Natural killer cell treated with Interleukin-12 subunit alpha and Interleukin-12 subunit beta and Interleukin-15 and Interleukin-18, amount 100 ng/mL, for 72 hours (primary cell): ENCODE measurements around the gene FALEC. TPM values are rescaled to one million over a fixed set of nuclear protein-coding genes. Genes with fewer than 3 reads are reported as not detected.
"Not testable (repeated sequence)": the region's sequence is repeated elsewhere in the genome, so short reads cannot be mapped to it uniquely, and the experiment has no call there.

Experiments used
- ATAC-seq, 2 donors: fragments of 150-1000 bp; cut with Tn5 transposase in 1 of 2; sonication (Bioruptor Pico), chemical (Tn5 transposase) in 1 of 2; 2 replicates each; pipeline ENCODE4 v1.10.0; 2021
- DNase-seq: peaks from one replicate; pipeline ENCODE4 v3.0.0; 2022; ENCODE audit warnings: low spot score
- H3K27ac Mint-ChIP-seq, 2 donors: 1 replicate in 1 of 2; 2 replicates in 1 of 2; pipeline ENCODE4 v1.8.0; 2022; ENCODE audit warnings: mixed read lengths in 2 of 2, mild to moderate bottlenecking in 1 of 2, moderate library complexity in 1 of 2
- H3K27me3 Mint-ChIP-seq, 2 donors: 1 replicate in 1 of 2; 2 replicates in 1 of 2; pipeline ENCODE4 v1.8.0; 2022; ENCODE audit warnings: mixed read lengths in 2 of 2
- H3K36me3 Mint-ChIP-seq: one replicate; pipeline ENCODE4 v1.8.0; 2022; ENCODE audit warnings: mixed read lengths
- H3K4me1 Mint-ChIP-seq, 2 donors: 1 replicate in 1 of 2; 2 replicates in 1 of 2; pipeline ENCODE4 v1.8.0; 2022; ENCODE audit warnings: low read depth in 2 of 2, mixed read lengths in 2 of 2, mild to moderate bottlenecking in 1 of 2
- H3K4me3 Mint-ChIP-seq: one replicate; pipeline ENCODE4 v1.8.0; 2022; ENCODE audit warnings: mixed read lengths
- H3K9me3 Mint-ChIP-seq: 2 replicates; pipeline ENCODE4 v1.8.0; 2022; ENCODE audit warnings: mixed read lengths
- total RNA-seq, 2 donors: library from RNA; stranded (reverse); gene quantifications; one replicate each; pipeline ENCODE4 v1.2.3, GENCODE V29; 2022

Gene FALEC
- total RNA-seq, 2 donors from 2014 or later, result not detected

- ATAC-seq (peak; percentile 82 to 85), DNase-seq (peak; percentile 96)
- peak overlapping the region; percentile 96 for H3K4me3 Mint-ChIP-seq
Observed at GRCh38 chr1:150561974-150562445, 46.5 kb downstream of the FALEC start.

GRCh38 chr1:150562446-150563339 is 47.1 kb downstream of the FALEC start:
- Mint-ChIP-seq H3K4me1 (peaks cover 62 to 67% of the 10 kb centered on the region in 2 donors), H3K27me3 (no peaks in the 10 kb centered on the region), H3K27ac (peak overlapping the region; percentile 98 to 100), H3K9me3 (no peaks in the 10 kb centered on the region), H3K4me3 (peak overlapping the region; percentile 96), H3K36me3 (no peaks in the 10 kb centered on the region)
- ATAC-seq (peak; percentile 31 to 46), DNase-seq (peak; percentile 88)

More at GRCh38 chr1:150561974-150562445, 46.5 kb downstream of the FALEC start:
- Mint-ChIP-seq H3K27me3 (no peaks in the 10 kb centered on the region), H3K27ac (peak overlapping the region; percentile 98 to 100), H3K9me3 (no peaks in the 10 kb centered on the region), H3K36me3 (no peaks in the 10 kb centered on the region), H3K4me1 (peaks cover 55 to 60% of the 10 kb centered on the region in 2 donors)

GRCh38 chr1:150563340-150564038 is 47.9 kb downstream of the FALEC start:
- ATAC-seq (peak in 1 of 2 donors; percentile 8), DNase-seq (peak; percentile 59)
- Mint-ChIP-seq H3K27ac (peak overlapping the region; percentile 98 to 100), H3K36me3 (no peaks in the 10 kb centered on the region), H3K4me1 (peaks cover 70 to 75% of the 10 kb centered on the region in 2 donors), H3K27me3 (no peaks in the 10 kb centered on the region), H3K4me3 (peak overlapping the region; percentile 96), H3K9me3 (no peaks in the 10 kb centered on the region)

GRCh38 chr1:150564051-150564991 is 48.8 kb downstream of the FALEC start:
- peak overlapping the region; percentile 96 for H3K4me3 Mint-ChIP-seq
- H3K27ac Mint-ChIP-seq, result peak overlapping the region; percentile 98 to 100
- no peaks in the 10 kb centered on the region for H3K27me3 Mint-ChIP-seq
- DNase-seq, result peak; percentile 60
- peaks cover 76 to 82% of the 10 kb centered on the region in 2 donors for H3K4me1 Mint-ChIP-seq
- H3K9me3 Mint-ChIP-seq, result no peaks in the 10 kb centered on the region
- no peaks in the 10 kb centered on the region for H3K36me3 Mint-ChIP-seq
- ATAC-seq, result no peak

- Mint-ChIP-seq H3K27ac (peak overlapping the region; percentile 98 to 100), H3K4me1 (peaks cover 80 to 87% of the 10 kb centered on the region in 2 donors), H3K4me3 (peak overlapping the region; percentile 89)
- not testable (repeated sequence) for H3K9me3 Mint-ChIP-seq, H3K27me3 Mint-ChIP-seq, ATAC-seq, H3K36me3 Mint-ChIP-seq
- DNase-seq, result peak; percentile 12
Observed at GRCh38 chr1:150565240-150565991, 49.9 kb downstream of the FALEC start.

- peak overlapping the region; percentile 98 to 100 for H3K27ac Mint-ChIP-seq
- H3K4me1 Mint-ChIP-seq, result peaks cover 73 to 85% of the 10 kb centered on the region in 2 donors
Observed at GRCh38 chr1:150566589-150567340, 51.2 kb downstream of the FALEC start.

GRCh38 chr1:150567341-150567716 is 51.8 kb downstream of the FALEC start:
- peak overlapping the region; percentile 98 to 100 for H3K27ac Mint-ChIP-seq
- H3K27me3 Mint-ChIP-seq, result no peaks in the 10 kb centered on the region
- peak overlapping the region; percentile 89 for H3K4me3 Mint-ChIP-seq
- DNase-seq (peak; percentile 83), ATAC-seq (peak; percentile 77 to 79)
- peaks cover 7% of the 10 kb centered on the region for H3K36me3 Mint-ChIP-seq
- peaks cover 71 to 84% of the 10 kb centered on the region in 2 donors for H3K4me1 Mint-ChIP-seq
- no peaks in the 10 kb centered on the region for H3K9me3 Mint-ChIP-seq

More at GRCh38 chr1:150566589-150567340, 51.2 kb downstream of the FALEC start:
- peaks cover 7% of the 10 kb centered on the region for H3K36me3 Mint-ChIP-seq
- H3K9me3 Mint-ChIP-seq, result no peaks in the 10 kb centered on the region
- DNase-seq, result peak; percentile 39
- ATAC-seq, result no peak
- H3K4me3 Mint-ChIP-seq, result peak overlapping the region; percentile 89
- no peaks in the 10 kb centered on the region for H3K27me3 Mint-ChIP-seq

GRCh38 chr1:150567717-150568593 is 52.4 kb downstream of the FALEC start:
- Mint-ChIP-seq H3K4me3 (peak overlapping the region; percentile 89), H3K27ac (peak overlapping the region; percentile 98 to 100), H3K9me3 (no peaks in the 10 kb centered on the region), H3K36me3 (peaks cover 7% of the 10 kb centered on the region), H3K27me3 (no peaks in the 10 kb centered on the region), H3K4me1 (peaks cover 68 to 80% of the 10 kb centered on the region in 2 donors)
- DNase-seq, result peak; percentile 70
- peak; percentile 50 to 62 for ATAC-seq

- Mint-ChIP-seq H3K36me3 (peaks cover 7% of the 10 kb centered on the region), H3K9me3 (no peaks in the 10 kb centered on the region), H3K27ac (peak overlapping the region; percentile 98 to 100), H3K4me3 (peak overlapping the region; percentile 89), H3K4me1 (peaks cover 67 to 79% of the 10 kb centered on the region in 2 donors), H3K27me3 (no peaks in the 10 kb centered on the region)
- ATAC-seq, result no peak
- no peak for DNase-seq
Observed at GRCh38 chr1:150568594-150568966, 53.0 kb downstream of the FALEC start.

- H3K27ac Mint-ChIP-seq, result peak overlapping the region; percentile 98 to 100
- DNase-seq (no peak), ATAC-seq (no peak)
- H3K36me3 Mint-ChIP-seq, result peaks cover 46% of the 10 kb centered on the region
- H3K4me1 Mint-ChIP-seq, result peaks cover 64 to 73% of the 10 kb centered on the region in 2 donors
- no peaks in the 10 kb centered on the region for H3K27me3 Mint-ChIP-seq
- peak overlapping the region; percentile 92 for H3K4me3 Mint-ChIP-seq
- no peaks in the 10 kb centered on the region for H3K9me3 Mint-ChIP-seq
Observed at GRCh38 chr1:150572918-150573647, 57.5 kb downstream of the FALEC start.

- ATAC-seq, H3K9me3 Mint-ChIP-seq, H3K27me3 Mint-ChIP-seq: not testable (repeated sequence)
- peaks cover 51% of the 10 kb centered on the region for H3K36me3 Mint-ChIP-seq
- peak overlapping the region; percentile 98 to 100 for H3K27ac Mint-ChIP-seq
- peak overlapping the region; percentile 92 for H3K4me3 Mint-ChIP-seq
- peaks cover 61 to 67% of the 10 kb centered on the region in 2 donors for H3K4me1 Mint-ChIP-seq
- DNase-seq, result peak; percentile 60
Observed at GRCh38 chr1:150573648-150574071, 58.1 kb downstream of the FALEC start.
